KOPT-K1 (cell line): ENCODE data around the gene SCAMP4.
A peak's percentile ranks its signal among the peaks of the same experiment; 100 is the strongest.
"Not testable (repeated sequence)": the region's sequence is repeated elsewhere in the genome, so short reads cannot be mapped to it uniquely, and the experiment has no call there.

Experiments
- H3K27ac ChIP-seq: fragments of 200-600 bp; sonication (generic); 2 replicates; pipeline ENCODE4 v1.5.1; 2016; ENCODE audit warnings: antibody characterized with exemption, mild to moderate bottlenecking, low read depth, low read length; ENCODE audit not compliant: poor library complexity, severe bottlenecking
- H3K36me3 ChIP-seq: fragments of 200-600 bp; sonication (generic); 2 replicates; pipeline ENCODE4 v1.5.1; 2017; ENCODE audit warnings: antibody characterized with exemption, mild to moderate bottlenecking, low read length, moderate library complexity; ENCODE audit not compliant: insufficient read depth
- H3K9me3 ChIP-seq: fragments of 200-600 bp; sonication (generic); 2 replicates; pipeline ENCODE4 v1.5.1; 2017; ENCODE audit warnings: antibody characterized with exemption, low read length, mild to moderate bottlenecking; ENCODE audit not compliant: insufficient read depth, poor library complexity, severe bottlenecking

Gene SCAMP4

GRCh38 chr19:1885398-1886119 is 19.6 kb upstream of the SCAMP4 start, which contains the start of gene ABHD17A:
Gene ABHD17A, minus strand, starts transcription at chr19:1885496. Its CDS starts 3,930 bp downstream, at chr19:1881566.
- peak within 1 kb of the TSS; percentile 59 for H3K27ac ChIP-seq
- not testable (repeated sequence) for H3K36me3 ChIP-seq

DNA sequence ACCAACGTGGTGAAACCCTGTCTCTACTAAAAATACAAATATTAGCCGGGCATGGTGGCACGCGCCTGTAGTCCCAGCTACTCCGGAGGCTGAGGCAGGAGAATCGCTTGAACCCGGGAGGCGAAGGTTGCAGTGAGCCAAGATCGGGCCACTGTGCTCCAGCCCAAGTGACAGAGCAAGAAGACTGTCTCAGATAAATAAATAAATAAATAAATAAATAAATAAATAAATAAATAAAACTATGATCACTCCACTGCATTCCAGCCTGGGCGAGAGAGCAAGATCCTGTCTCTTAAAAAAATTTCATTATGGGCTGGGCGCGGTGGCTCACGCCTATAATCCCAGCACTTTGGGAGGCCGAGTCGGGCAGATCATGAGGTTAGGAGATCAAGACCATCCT is 18.8 kb upstream of the SCAMP4 start:
- H3K36me3 ChIP-seq, H3K27ac ChIP-seq, H3K9me3 ChIP-seq: not testable (repeated sequence)

More at GRCh38 chr19:1885398-1886119, 19.6 kb upstream of the SCAMP4 start, which contains the start of gene ABHD17A:
- H3K9me3 ChIP-seq: not testable (repeated sequence)

- H3K36me3 ChIP-seq: no peaks in the 10 kb centered on the region
- no peaks in the 10 kb centered on the region for H3K9me3 ChIP-seq
- no peak overlapping the region for H3K27ac ChIP-seq
Observed at GRCh38 chr19:1888385-1888784, 16.8 kb upstream of the SCAMP4 start.

- Histone ChIP-seq H3K27ac (no peak overlapping the region), H3K9me3 (no peaks in the 10 kb centered on the region), H3K36me3 (no peaks in the 10 kb centered on the region)
Observed at GRCh38 chr19:1889907-1890306, 15.3 kb upstream of the SCAMP4 start.

DNA sequence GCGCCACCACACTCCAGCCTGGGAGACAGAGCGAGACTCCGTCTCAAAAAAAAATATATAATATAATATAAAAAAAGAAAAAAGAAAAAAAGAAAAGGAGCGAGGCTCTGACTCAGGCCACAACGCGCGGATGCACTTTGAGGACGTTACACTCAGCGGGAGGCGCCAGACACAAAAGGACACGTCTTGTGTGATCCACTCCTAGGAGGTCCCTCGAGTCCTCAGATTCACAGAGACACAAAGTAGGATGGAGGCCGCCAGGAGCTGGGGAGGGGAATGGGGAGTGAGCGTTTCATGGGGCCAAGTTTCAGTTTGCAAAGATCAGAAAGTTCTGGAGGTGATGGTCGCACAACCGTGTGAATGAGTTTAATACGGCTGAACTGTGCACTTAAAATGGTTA is 11.4 kb upstream of the SCAMP4 start:
- H3K9me3 ChIP-seq: no peaks in the 10 kb centered on the region
- H3K36me3 ChIP-seq: no peaks in the 10 kb centered on the region
- no peak overlapping the region for H3K27ac ChIP-seq

DNA sequence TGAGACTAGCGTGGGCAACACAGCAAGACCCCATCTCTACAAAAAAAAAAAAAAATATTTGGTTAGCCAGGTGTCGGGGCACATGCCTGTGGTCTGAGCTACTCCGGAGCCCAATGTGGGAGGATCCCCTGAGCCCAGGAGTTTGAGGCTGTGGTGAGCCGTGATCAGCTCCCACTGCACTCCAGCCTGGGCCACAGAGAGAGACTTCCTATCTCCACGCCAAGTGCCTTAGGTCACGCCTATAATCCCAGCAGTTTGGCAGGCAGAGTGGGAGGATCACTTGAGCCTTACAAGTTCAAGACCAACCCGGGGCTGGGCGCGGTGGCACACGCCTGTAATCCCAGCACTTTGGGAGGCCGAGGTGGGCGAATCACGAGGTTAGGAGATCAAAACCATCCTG is 8.7 kb upstream of the SCAMP4 start:
- Histone ChIP-seq H3K27ac (no peak overlapping the region), H3K9me3 (no peaks in the 10 kb centered on the region), H3K36me3 (no peaks in the 10 kb centered on the region)

DNA sequence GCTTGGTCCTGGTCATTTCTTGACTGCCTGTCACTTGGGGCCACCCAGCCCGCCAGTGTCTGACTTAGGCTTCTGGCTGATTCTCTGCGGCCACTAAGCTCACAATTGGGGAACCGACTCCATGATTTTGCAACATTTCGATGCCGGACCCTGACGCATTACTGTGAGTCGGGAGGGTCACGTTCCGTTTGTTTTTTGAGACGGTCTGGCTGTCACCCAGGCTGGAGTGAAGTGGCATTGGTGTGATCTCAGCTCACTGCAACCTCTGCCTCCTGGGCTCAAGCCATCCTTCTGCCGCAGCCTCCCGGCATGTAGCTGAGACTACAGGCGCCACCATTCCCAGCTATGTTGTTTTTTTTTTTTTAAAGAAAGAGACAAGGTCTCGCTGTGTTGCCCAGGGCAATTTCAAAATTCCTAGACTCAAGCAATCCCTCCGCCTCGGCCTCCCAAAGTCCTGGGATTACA is 3.2 kb upstream of the SCAMP4 start:
- Histone ChIP-seq H3K27ac (no peak overlapping the region), H3K36me3 (no peaks in the 10 kb centered on the region)

DNA sequence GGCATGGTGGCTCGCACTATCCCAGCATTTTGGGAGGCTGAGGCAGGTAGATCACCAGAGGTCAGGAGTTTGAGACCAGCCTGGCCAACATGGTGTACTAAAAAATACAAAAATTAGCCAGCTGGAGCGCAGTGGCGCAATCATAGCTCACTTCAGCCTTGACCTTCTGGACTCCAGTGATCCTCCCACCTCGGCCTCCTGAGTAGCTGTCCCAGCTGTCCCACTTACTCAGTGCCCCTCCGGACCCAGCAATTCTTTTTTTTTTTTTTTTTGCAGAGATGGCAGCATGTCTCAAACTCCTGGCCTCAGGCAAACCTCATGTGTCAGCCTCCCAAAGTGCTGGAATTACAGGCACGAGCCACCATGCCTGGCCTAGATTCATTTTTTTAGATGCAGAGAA is 2.3 kb upstream of the SCAMP4 start:
- no peaks in the 10 kb centered on the region for H3K36me3 ChIP-seq
- no peak overlapping the region for H3K27ac ChIP-seq
- H3K9me3 ChIP-seq: no peaks in the 10 kb centered on the region

More for the DNA sequence above, 3.2 kb upstream of the SCAMP4 start:
- H3K9me3 ChIP-seq: no peaks in the 10 kb centered on the region

GRCh38 chr19:1904860-1905109 is 414 bp upstream of the SCAMP4 start:
- Histone ChIP-seq H3K36me3 (no peaks in the 10 kb centered on the region), H3K27ac (peak overlapping the region; percentile 66), H3K9me3 (no peaks in the 10 kb centered on the region)

DNA sequence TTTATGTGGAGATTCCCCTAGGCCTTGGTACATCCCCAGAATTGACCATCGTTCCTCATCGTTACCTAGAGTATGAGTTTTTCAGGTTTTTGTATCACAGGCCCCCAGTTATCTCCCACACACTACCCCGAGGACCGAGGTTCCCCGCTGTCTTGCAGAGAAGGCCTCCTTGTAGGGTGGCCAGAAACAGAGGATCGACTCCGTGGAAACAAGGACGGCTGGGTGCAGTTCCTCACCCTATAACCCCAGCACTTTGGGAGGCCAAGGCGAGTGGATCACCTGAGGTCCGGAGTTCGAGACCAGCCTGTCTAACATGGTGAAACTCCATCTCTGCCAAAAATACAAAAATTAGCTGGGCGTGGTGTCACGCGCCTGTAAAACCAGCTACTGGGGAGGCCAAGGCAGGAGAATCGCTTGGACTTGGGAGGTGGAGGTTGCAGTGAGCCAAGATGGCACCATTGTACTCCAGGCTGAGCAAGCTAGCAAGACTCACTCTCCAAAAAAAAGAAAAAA is 720 bp downstream of the SCAMP4 start:
- Histone ChIP-seq H3K9me3 (no peaks in the 10 kb centered on the region), H3K36me3 (no peaks in the 10 kb centered on the region), H3K27ac (peak overlapping the region; percentile 66)

GRCh38 chr19:1906985-1907562 is 1.9 kb downstream of the SCAMP4 start:
- no peak overlapping the region for H3K27ac ChIP-seq
- H3K36me3 ChIP-seq: 0 out of 2 replicates have a peak, but pooled peaks cover 1% of the 10 kb centered on the region
- H3K9me3 ChIP-seq: no peaks in the 10 kb centered on the region

DNA sequence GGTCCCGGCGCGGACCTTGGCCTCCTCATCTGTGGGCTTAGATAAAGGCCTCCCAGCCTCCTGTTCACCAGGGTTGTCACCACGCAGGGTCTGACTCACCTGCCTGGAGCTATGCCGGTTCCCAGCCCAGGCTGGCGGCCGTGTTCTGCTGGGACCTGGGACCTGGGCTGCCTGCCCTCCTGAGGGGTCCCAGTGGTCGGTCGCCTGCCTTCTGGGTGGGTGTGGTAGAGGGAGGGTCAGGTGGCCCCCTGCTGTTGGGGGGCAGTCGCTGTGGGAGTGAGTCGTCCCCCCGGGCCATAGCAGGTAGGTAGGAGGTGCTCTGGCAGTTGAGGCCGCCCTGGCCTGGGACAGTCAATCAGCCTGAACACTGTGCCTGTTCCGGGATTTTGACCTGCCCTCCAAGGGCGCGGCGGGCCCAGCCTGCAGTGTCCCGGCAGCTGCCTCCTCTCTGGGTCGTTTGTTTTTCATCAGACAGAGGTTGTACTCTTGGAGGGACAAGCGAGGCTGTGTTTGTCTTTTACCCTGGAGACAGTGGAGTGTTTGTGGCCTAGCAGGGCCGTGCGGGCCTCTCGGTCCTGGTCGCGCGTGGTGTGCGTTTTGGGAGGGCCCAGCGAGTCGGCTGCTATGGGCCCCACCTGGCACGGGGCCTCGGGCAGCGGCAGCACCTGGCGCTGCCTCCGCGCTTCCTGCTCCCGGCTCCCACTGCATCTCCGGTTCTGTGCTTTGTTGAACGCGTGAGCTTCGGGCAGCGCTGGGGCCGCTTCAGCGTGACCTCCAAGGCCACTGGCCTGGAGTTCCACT is 2.6 kb downstream of the SCAMP4 start:
- Histone ChIP-seq H3K36me3 (peaks cover 8% of the 10 kb centered on the region; the same call in 1 of the 2 replicates), H3K9me3 (no peaks in the 10 kb centered on the region), H3K27ac (no peak overlapping the region)

DNA sequence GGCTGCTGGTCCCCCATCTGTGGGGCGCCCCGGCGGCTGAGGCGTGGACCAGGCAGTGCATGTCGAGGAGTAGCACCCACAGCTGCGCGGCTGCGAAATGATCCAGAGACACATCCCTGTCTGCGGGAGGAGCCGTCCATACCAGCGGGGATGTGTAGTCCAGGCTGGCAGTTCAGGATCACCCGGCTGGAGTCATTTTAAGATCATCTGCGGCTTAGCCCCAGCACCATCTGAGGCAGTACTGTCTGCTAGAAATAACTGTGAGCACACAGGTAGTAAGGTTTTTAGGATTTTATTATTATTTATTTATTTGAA is 3.1 kb downstream of the SCAMP4 start:
- Histone ChIP-seq H3K9me3 (no peaks in the 10 kb centered on the region), H3K36me3 (peaks cover 14% of the 10 kb centered on the region; the same call in 1 of the 2 replicates), H3K27ac (no peak overlapping the region)

DNA sequence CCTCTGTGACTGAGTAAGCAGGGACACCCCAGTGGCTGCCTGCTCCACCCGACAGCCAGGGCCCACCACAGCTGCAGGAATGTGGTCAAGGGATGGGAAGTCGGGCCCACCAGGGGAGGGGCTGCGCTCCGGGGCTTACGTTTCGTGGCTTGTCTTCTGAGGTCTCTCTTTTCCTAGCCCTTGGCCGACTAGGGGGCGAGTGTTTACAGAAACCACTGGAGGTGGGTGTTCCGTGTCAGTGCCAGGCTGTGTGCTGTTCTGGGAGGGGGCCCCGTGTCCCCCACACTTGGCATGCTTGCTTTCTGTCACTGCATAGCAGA is 4.5 kb downstream of the SCAMP4 start:
- Histone ChIP-seq H3K9me3 (no peaks in the 10 kb centered on the region), H3K36me3 (peaks cover 27% of the 10 kb centered on the region), H3K27ac (no peak overlapping the region)

- Histone ChIP-seq H3K27ac (no peak overlapping the region), H3K36me3 (peaks cover 32% of the 10 kb centered on the region), H3K9me3 (no peaks in the 10 kb centered on the region)
Observed at GRCh38 chr19:1910177-1910576, 5.0 kb downstream of the SCAMP4 start.
